GM23338 (cell line): ENCODE data around the gene CBX6. TPM values are rescaled to one million over a fixed set of nuclear protein-coding genes. Genes with fewer than 3 reads are reported as not detected.

Source experiments
- ATAC-seq: fragments of 200-7000 bp; cut with Tn5 transposase; 3 replicates; pipeline ENCODE4 v1.9.1; 2020
- DNase-seq: peaks from one replicate; pipeline ENCODE4 v3.0.0-alpha.2; 2015; ENCODE audit warnings: low spot score
- H2AFZ ChIP-seq: fragments of 200-600 bp; sonication (generic); 2 replicates; pipeline ENCODE4 v1.8.0; 2016; ENCODE audit warnings: antibody characterized with exemption, mild to moderate bottlenecking, moderate library complexity
- H3F3A ChIP-seq: fragments of 200-600 bp; sonication (generic); replicated peaks from 2 replicates; pipeline ENCODE4 v1.8.0; 2017; ENCODE audit warnings: antibody characterized with exemption, mixed run types, low read depth
- H3K27ac ChIP-seq: fragments of 200-600 bp; sonication (generic); 2 replicates; pipeline ENCODE4 v1.6.1; 2016; ENCODE audit warnings: low read depth
- H3K27me3 ChIP-seq: fragments of 200-600 bp; sonication (generic); 2 replicates; pipeline ENCODE4 v1.8.0; 2016; ENCODE audit warnings: mild to moderate bottlenecking, mixed run types, moderate library complexity; ENCODE audit not compliant: insufficient read depth
- H3K36me3 ChIP-seq: fragments of 200-600 bp; sonication (generic); 2 replicates; pipeline ENCODE4 v1.8.0; 2016; ENCODE audit warnings: mild to moderate bottlenecking; ENCODE audit not compliant: insufficient read depth
- H3K4me1 ChIP-seq: fragments of 200-600 bp; sonication (generic); 2 replicates; pipeline ENCODE4 v1.8.0; 2016; ENCODE audit warnings: mild to moderate bottlenecking, moderate library complexity; ENCODE audit not compliant: insufficient read depth
- H3K4me2 ChIP-seq: fragments of 200-600 bp; sonication (generic); 2 replicates; pipeline ENCODE4 v1.7.1; 2017; ENCODE audit warnings: mixed run types
- H3K4me3 ChIP-seq: fragments of 200-600 bp; sonication (generic); 2 replicates; pipeline ENCODE4 v1.6.1; 2016; ENCODE audit warnings: mixed run types
- H3K79me2 ChIP-seq: fragments of 200-600 bp; sonication (generic); replicated peaks from 2 replicates; pipeline ENCODE4 v1.8.0; 2017; ENCODE audit warnings: mild to moderate bottlenecking; ENCODE audit not compliant: insufficient read depth
- H3K9me2 ChIP-seq: fragments of 200-600 bp; sonication (generic); 2 replicates; pipeline ENCODE4 v1.8.0; 2017; ENCODE audit not compliant: insufficient read depth
- H4K20me1 ChIP-seq: fragments of 200-600 bp; sonication (generic); replicated peaks from 2 replicates; pipeline ENCODE4 v1.8.0; 2017; ENCODE audit warnings: mild to moderate bottlenecking; ENCODE audit not compliant: insufficient read depth
- H3K27ac Mint-ChIP-seq: 2 replicates; pipeline ENCODE4 v1.8.0; 2020; ENCODE audit warnings: inconsistent platforms, mild to moderate bottlenecking, moderate library complexity, mixed read lengths
- H3K27me3 Mint-ChIP-seq: 3 replicates; pipeline ENCODE4 v1.8.0; 2022; ENCODE audit warnings: low read depth, mild to moderate bottlenecking, moderate library complexity, mixed read lengths, inconsistent platforms; ENCODE audit not compliant: insufficient read depth, poor library complexity
- H3K36me3 Mint-ChIP-seq: 3 replicates; pipeline ENCODE4 v1.8.0; 2021; ENCODE audit warnings: low read depth, mild to moderate bottlenecking, inconsistent platforms, moderate library complexity, mixed read lengths
- H3K4me1 Mint-ChIP-seq: 3 replicates; pipeline ENCODE4 v1.8.0; 2020; ENCODE audit warnings: mild to moderate bottlenecking, inconsistent platforms, mixed read lengths
- H3K4me3 Mint-ChIP-seq: 3 replicates; pipeline ENCODE4 v1.8.0; 2021; ENCODE audit warnings: moderate library complexity, mild to moderate bottlenecking, inconsistent platforms, mixed read lengths
- H3K9me3 Mint-ChIP-seq: 3 replicates; pipeline ENCODE4 v1.8.0; 2020; ENCODE audit warnings: moderate library complexity, mild to moderate bottlenecking, inconsistent platforms, mixed read lengths
- ETS1 ChIP-seq: IDR thresholded peaks from 2 replicates; pipeline ENCODE4 v1.6.1; 2016; ENCODE audit warnings: antibody characterized with exemption
- EZH2 ChIP-seq: fragments of 200-600 bp; sonication (generic); IDR thresholded peaks from one replicate; pipeline ENCODE4 v1.8.0; 2017; ENCODE audit warnings: antibody characterized with exemption, mild to moderate bottlenecking, low read depth; ENCODE audit not compliant: unreplicated experiment
- EZH2phosphoT487 ChIP-seq: fragments of 200-600 bp; sonication (generic); IDR thresholded peaks from one replicate; pipeline ENCODE4 v1.8.1; 2018; ENCODE audit warnings: antibody characterized with exemption; ENCODE audit not compliant: unreplicated experiment
- NANOG ChIP-seq: IDR thresholded peaks from 2 replicates; pipeline ENCODE4 v1.6.1; 2016; ENCODE audit warnings: antibody characterized with exemption, borderline replicate concordance
- POLR2AphosphoS5 ChIP-seq: IDR thresholded peaks from 2 replicates; pipeline ENCODE4 v1.6.1; 2016; ENCODE audit warnings: antibody characterized with exemption, low read depth
- REST ChIP-seq: IDR thresholded peaks from one replicate; pipeline ENCODE4 v1.6.1; 2018; ENCODE audit warnings: antibody characterized with exemption; ENCODE audit not compliant: unreplicated experiment
- STAT1 ChIP-seq: IDR thresholded peaks from one replicate; pipeline ENCODE4 v1.6.1; 2016; ENCODE audit warnings: antibody characterized with exemption; ENCODE audit not compliant: unreplicated experiment
- ZNF114 ChIP-seq: fragments of 250-450 bp; sonication (Bioruptor Pico); IDR thresholded peaks from 2 replicates; pipeline ENCODE4 v1.5.0; 2020; ENCODE audit warnings: mild to moderate bottlenecking, moderate library complexity
- ZNF462 ChIP-seq: fragments of 250-450 bp; sonication (Bioruptor Pico); IDR thresholded peaks from 2 replicates; pipeline ENCODE4 v1.5.0; 2020; ENCODE audit warnings: mild to moderate bottlenecking, moderate library complexity
- polyA plus RNA-seq: library from polyadenylated mRNA; unstranded; fragments of >200 nt; fragmentation: Nextera tagmentation; extraction: Ambion mirVana; gene quantifications from 2 replicates; pipeline ENCODE4 v1.2.1, GENCODE V29; 2016
- total RNA-seq: library from RNA; depleted of rRNA; stranded (reverse); fragments of >200 nt; shearing (Covaris generic); gene quantifications from 2 replicates; pipeline ENCODE4 v1.2.3, GENCODE V29; 2014

CBX6 gene
- total and polyA plus RNA-seq, 2 experiments from 2014 or later = 18.5 to 23.0 TPM

GRCh38 chr22:38890377-38890776 lies 18.4 kb upstream of the CBX6 start (continued):
- TF ChIP-seq ETS1 (no peak), REST (no peak), ZNF114 (CRISPR knock-in tag) (no peak), EZH2phosphoT487 (no peak), EZH2 (no peak), NANOG (no peak)

- H3K9me3 Mint-ChIP-seq = peaks cover 4% of the 10 kb centered on the region; the same call in 1 of the 3 replicates
- no peak overlapping the region for H3K27ac ChIP-seq
- no peak overlapping the region for H2AFZ ChIP-seq
- H3F3A ChIP-seq = no peaks in the 10 kb centered on the region
- DNase-seq (no peak), ATAC-seq (no peak)
- H3K4me3 ChIP-seq = no peak overlapping the region
- peaks cover 9% of the 10 kb centered on the region; the same call in 2 of the 3 replicates for H3K4me1 Mint-ChIP-seq
- no peaks in the 10 kb centered on the region for H3K27me3 ChIP-seq
- H3K4me2 ChIP-seq = no peak overlapping the region
- no peaks in the 10 kb centered on the region for H3K36me3 Mint-ChIP-seq
- no peaks in the 10 kb centered on the region for H4K20me1 ChIP-seq
- no peaks in the 10 kb centered on the region for H3K79me2 ChIP-seq
- no peak overlapping the region for H3K27ac Mint-ChIP-seq
- H3K4me1 ChIP-seq = no peaks in the 10 kb centered on the region
- no peaks in the 10 kb centered on the region for H3K36me3 ChIP-seq
- no peaks in the 10 kb centered on the region; the same call in 1 of the 2 replicates for H3K9me2 ChIP-seq
- H3K27me3 Mint-ChIP-seq = peaks cover 7% of the 10 kb centered on the region
- H3K4me3 Mint-ChIP-seq = no peak overlapping the region
- TF ChIP-seq POLR2AphosphoS5 = no peak
- no peak for TF ChIP-seq NANOG
- no peak for TF ChIP-seq ZNF462 (CRISPR knock-in tag)
- no peak for TF ChIP-seq EZH2
- TF ChIP-seq ETS1 = no peak
- TF ChIP-seq REST = no peak
- TF ChIP-seq STAT1 = no peak
Observed at GRCh38 chr22:38886333-38886732, 14.3 kb upstream of the CBX6 start.
